Natural killer cell (primary cell): ENCODE results near the gene KDM4C. TPM values are rescaled to one million over a fixed set of nuclear protein-coding genes. Genes with fewer than 3 reads are reported as not detected.
"Not testable (repeated sequence)": the region's sequence is repeated elsewhere in the genome, so short reads cannot be mapped to it uniquely, and the experiment has no call there.

Experiments
- ATAC-seq, 3 donors: fragments of 150-1000 bp in 2 of 3; fragments of 200-7000 bp in 1 of 3; cut with Tn5 transposase; 1 replicate in 1 of 3; 2 replicates in 2 of 3; pipeline ENCODE4 v1.10.0; 2021; ENCODE audit warnings: mild to moderate bottlenecking in 2 of 3, moderate library complexity in 2 of 3
- DNase-seq, 2 donors: peaks; one replicate each; pipeline versions ENCODE4 v3.0.0 to v3.0.0-alpha.2; 2013 to 2021; ENCODE audit warnings: mixed read lengths in 1 of 2
- H3K27ac ChIP-seq: one replicate; pipeline ENCODE4 v1.5.1; 2013; ENCODE audit warnings: mild to moderate bottlenecking, low read length
- H3K27me3 ChIP-seq: one replicate; pipeline ENCODE4 v1.6.1; 2013; ENCODE audit warnings: low read length; ENCODE audit not compliant: control insufficient read depth, insufficient read depth
- H3K36me3 ChIP-seq: one replicate; pipeline ENCODE4 v1.6.1; 2013; ENCODE audit warnings: low read length; ENCODE audit not compliant: control insufficient read depth, insufficient read depth
- H3K4me1 ChIP-seq: one replicate; pipeline ENCODE4 v1.6.1; 2013; ENCODE audit warnings: low read length; ENCODE audit not compliant: control insufficient read depth, insufficient read depth
- H3K4me3 ChIP-seq: one replicate; pipeline ENCODE4 v1.5.1; 2013; ENCODE audit warnings: low read length
- H3K9me3 ChIP-seq: one replicate; pipeline ENCODE4 v1.6.1; 2013; ENCODE audit warnings: low read length; ENCODE audit not compliant: control insufficient read depth, insufficient read depth
- H3K27ac Mint-ChIP-seq, 2 donors: one replicate each; pipeline ENCODE4 v1.8.0; 2022; ENCODE audit warnings: mild to moderate bottlenecking in 2 of 2, mixed read lengths in 2 of 2, moderate library complexity in 1 of 2
- H3K27me3 Mint-ChIP-seq, 2 donors: one replicate each; pipeline ENCODE4 v1.8.0; 2022; ENCODE audit warnings: low read depth in 2 of 2, mixed read lengths in 2 of 2
- H3K36me3 Mint-ChIP-seq: one replicate; pipeline ENCODE4 v1.8.0; 2022; ENCODE audit warnings: mixed read lengths
- H3K4me1 Mint-ChIP-seq, 2 donors: one replicate each; pipeline ENCODE4 v1.8.0; 2022; ENCODE audit warnings: mixed read lengths in 2 of 2
- H3K4me3 Mint-ChIP-seq: one replicate; pipeline ENCODE4 v1.8.0; 2022; ENCODE audit warnings: mild to moderate bottlenecking, moderate library complexity, mixed read lengths
- H3K9me3 Mint-ChIP-seq, 2 donors: one replicate each; pipeline ENCODE4 v1.8.0; 2022; ENCODE audit warnings: mixed read lengths in 2 of 2
- WGBS: methylation state at CpG from one replicate; pipeline ENCODE4 v1.1.7; 2013; ENCODE audit warnings: missing lambda C conversion rate; ENCODE audit not compliant: insufficient coverage; 5-methylcytosine and 5-hydroxymethylcytosine counted together
- intact Hi-C: fragments of 100-400 bp; cut with micrococcal nuclease; formaldehyde crosslinking; loops from one replicate; pipeline ENCODE4 v1.14.2; 2022
- total RNA-seq, 4 donors: library from RNA; stranded (reverse); fragments of 120-200 nt in 1 of 4; gene quantifications; one replicate each; pipeline versions ENCODE4 v1.2.3 to v1.2.4, GENCODE V29; 2013 to 2022
- TF ChIP-seq, protein P1 (sequence below): fragments of 200-600 bp; IDR thresholded peaks from one replicate; pipeline ENCODE4 v1.8.0; 2022; ENCODE audit warnings: antibody characterized with exemption

KDM4C gene
- total RNA-seq, 3 donors from 2014 or later (not counting 1 experiment from before 2014, with no cell fraction given), result 115 to 137 (median 116) TPM

DNA sequence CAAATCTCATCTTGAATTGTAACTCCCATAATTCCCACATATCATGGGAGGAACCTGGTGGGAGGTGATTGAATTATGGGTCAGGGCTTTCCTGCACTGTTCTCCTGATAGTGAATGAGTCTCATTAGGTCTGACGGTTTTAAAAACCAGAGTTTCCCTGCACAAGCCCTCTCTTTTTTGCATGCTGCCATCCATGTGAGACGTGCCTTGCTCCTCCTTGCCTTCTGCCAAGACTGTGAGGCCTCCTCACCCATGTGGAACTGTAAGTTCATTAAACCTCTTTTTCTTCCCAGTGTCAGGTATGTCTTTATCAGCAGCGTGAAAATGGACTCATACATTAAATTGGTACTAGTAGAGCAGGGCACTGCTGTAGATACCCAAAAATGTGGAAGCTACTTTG is 22.4 kb upstream of the KDM4C start:
- intact Hi-C loops, result no loop called here
- Mint-ChIP-seq H3K36me3 (no peaks in the 10 kb centered on the region), H3K27ac (no peak overlapping the region), H3K27me3 (no peaks in the 10 kb centered on the region), H3K4me1 (no peaks in the 10 kb centered on the region), H3K4me3 (no peak overlapping the region), H3K9me3 (no peaks in the 10 kb centered on the region)
- 90% methylated on average over 3 of the region's 3 CpGs for WGBS
- Histone ChIP-seq H3K27ac (no peak overlapping the region), H3K4me1 (no peaks in the 10 kb centered on the region), H3K4me3 (no peak overlapping the region), H3K27me3 (no peaks in the 10 kb centered on the region), H3K36me3 (no peaks in the 10 kb centered on the region), H3K9me3 (no peaks in the 10 kb centered on the region)
- ATAC-seq, result no peak
- no peak for DNase-seq
- TF ChIP-seq, protein P1, sequence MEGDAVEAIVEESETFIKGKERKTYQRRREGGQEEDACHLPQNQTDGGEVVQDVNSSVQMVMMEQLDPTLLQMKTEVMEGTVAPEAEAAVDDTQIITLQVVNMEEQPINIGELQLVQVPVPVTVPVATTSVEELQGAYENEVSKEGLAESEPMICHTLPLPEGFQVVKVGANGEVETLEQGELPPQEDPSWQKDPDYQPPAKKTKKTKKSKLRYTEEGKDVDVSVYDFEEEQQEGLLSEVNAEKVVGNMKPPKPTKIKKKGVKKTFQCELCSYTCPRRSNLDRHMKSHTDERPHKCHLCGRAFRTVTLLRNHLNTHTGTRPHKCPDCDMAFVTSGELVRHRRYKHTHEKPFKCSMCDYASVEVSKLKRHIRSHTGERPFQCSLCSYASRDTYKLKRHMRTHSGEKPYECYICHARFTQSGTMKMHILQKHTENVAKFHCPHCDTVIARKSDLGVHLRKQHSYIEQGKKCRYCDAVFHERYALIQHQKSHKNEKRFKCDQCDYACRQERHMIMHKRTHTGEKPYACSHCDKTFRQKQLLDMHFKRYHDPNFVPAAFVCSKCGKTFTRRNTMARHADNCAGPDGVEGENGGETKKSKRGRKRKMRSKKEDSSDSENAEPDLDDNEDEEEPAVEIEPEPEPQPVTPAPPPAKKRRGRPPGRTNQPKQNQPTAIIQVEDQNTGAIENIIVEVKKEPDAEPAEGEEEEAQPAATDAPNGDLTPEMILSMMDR, result no peak

DNA sequence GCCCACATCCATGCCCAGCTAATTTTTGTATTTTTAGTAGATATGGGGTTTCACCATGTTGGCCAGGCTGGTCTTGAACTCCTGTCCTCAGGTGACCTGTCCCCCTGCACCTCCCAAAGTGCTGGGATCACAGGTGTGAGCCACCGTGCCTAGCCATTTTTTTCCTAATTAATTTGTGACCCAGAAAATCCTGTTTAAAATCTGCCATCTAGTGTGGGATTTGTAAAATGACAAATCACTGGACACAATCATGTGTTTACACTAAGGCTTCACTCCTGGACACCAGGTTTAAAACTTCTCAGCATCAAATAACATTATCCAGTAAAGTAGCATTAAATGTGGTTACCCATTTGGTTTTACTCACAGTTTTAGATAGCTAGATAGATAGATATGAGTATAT is 18.6 kb upstream of the KDM4C start:
- Histone ChIP-seq H3K4me1 (no peaks in the 10 kb centered on the region), H3K9me3 (no peaks in the 10 kb centered on the region), H3K4me3 (no peak overlapping the region), H3K27me3 (no peaks in the 10 kb centered on the region), H3K27ac (no peak overlapping the region), H3K36me3 (no peaks in the 10 kb centered on the region)
- Mint-ChIP-seq H3K4me1 (no peaks in the 10 kb centered on the region), H3K4me3 (no peak overlapping the region), H3K27ac (no peak overlapping the region), H3K9me3 (no peaks in the 10 kb centered on the region), H3K36me3 (no peaks in the 10 kb centered on the region), H3K27me3 (no peaks in the 10 kb centered on the region)
- no peak for ATAC-seq
- TF ChIP-seq, protein P1, result no peak
- peak in 1 of 2 donors; percentile 10 for DNase-seq
- intact Hi-C loops, result no loop called here
- WGBS, result 33% methylated on average over 1 of the region's 1 CpG

DNA sequence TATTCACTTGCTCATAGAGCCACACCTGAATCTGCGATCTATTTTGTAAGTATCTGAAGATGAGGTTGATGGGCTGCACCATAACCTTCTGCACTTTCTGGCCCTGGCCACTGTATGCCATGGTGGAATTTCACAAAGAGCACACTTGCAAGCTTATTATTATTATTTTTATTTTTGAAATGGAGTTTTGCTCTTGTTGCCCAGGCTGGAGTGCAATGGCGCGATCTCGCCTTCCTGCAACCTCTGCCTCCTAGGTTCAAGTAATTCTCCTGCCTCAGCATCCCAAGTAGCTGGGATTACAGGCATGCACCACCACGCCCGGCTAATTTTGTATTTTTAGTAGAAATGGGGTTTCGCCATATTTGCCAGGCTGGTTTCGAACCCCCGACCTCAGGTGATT is 8.9 kb upstream of the KDM4C start:
- H3K27ac ChIP-seq, H3K27me3 ChIP-seq, H3K27ac Mint-ChIP-seq, DNase-seq, intact Hi-C loops, H3K4me3 ChIP-seq, H3K27me3 Mint-ChIP-seq, H3K9me3 ChIP-seq, H3K9me3 Mint-ChIP-seq, H3K36me3 Mint-ChIP-seq, ATAC-seq, H3K36me3 ChIP-seq, H3K4me3 Mint-ChIP-seq: not testable (repeated sequence)
- peaks cover 16 to 18% of the 10 kb centered on the region in 2 donors for H3K4me1 Mint-ChIP-seq
- H3K4me1 ChIP-seq, result peaks cover 17% of the 10 kb centered on the region
- 100% methylated on average over 6 of the region's 9 CpGs for WGBS

DNA sequence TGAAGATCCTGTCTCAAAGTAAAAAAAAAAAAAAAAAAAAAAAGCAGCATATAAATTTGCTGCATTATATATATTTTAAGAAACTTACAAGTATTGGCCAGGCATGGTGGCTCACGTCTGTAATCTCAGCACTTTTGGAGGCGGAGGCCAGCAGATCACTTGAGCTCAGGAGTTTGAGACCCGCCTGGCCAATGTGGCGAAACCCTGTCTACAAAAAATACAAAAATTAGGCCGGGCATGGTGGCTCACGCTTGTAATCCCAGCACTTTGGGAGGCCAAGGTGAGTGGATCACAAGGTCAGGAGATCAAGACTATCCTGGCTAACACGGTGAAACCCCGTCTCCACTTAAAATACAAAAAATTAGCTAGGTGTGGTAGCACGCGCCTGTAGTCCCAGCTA is 2.9 kb upstream of the KDM4C start:
- not testable (repeated sequence) for H3K27me3 ChIP-seq, H3K27ac ChIP-seq, H3K36me3 ChIP-seq, DNase-seq, H3K36me3 Mint-ChIP-seq, H3K4me3 ChIP-seq, H3K4me3 Mint-ChIP-seq, H3K27me3 Mint-ChIP-seq, H3K9me3 ChIP-seq, H3K9me3 Mint-ChIP-seq, H3K27ac Mint-ChIP-seq, ATAC-seq
- peaks cover 29 to 43% of the 10 kb centered on the region in 2 donors for H3K4me1 Mint-ChIP-seq
- 95% methylated on average over 10 of the region's 10 CpGs for WGBS
- intact Hi-C loops, result loop anchor here (5.0 kb wide), 4 partner anchors 38 to 1128 kb away; partner anchors contain the start of genes RIC1 and UHRF2
- H3K4me1 ChIP-seq, result peaks cover 27% of the 10 kb centered on the region
